HG02970 (cell line): ENCODE measurements around the gene MRPL49.

Experiments used
- ATAC-seq: cut with Tn5 transposase; IDR thresholded peaks from one replicate; pipeline ENCODE4 v1.9.1; 2021; ENCODE audit warnings: mild to moderate bottlenecking, moderate library complexity, moderate number of reproducible peaks; ENCODE audit not compliant: unreplicated experiment, low FRiP score

MRPL49 gene

DNA sequence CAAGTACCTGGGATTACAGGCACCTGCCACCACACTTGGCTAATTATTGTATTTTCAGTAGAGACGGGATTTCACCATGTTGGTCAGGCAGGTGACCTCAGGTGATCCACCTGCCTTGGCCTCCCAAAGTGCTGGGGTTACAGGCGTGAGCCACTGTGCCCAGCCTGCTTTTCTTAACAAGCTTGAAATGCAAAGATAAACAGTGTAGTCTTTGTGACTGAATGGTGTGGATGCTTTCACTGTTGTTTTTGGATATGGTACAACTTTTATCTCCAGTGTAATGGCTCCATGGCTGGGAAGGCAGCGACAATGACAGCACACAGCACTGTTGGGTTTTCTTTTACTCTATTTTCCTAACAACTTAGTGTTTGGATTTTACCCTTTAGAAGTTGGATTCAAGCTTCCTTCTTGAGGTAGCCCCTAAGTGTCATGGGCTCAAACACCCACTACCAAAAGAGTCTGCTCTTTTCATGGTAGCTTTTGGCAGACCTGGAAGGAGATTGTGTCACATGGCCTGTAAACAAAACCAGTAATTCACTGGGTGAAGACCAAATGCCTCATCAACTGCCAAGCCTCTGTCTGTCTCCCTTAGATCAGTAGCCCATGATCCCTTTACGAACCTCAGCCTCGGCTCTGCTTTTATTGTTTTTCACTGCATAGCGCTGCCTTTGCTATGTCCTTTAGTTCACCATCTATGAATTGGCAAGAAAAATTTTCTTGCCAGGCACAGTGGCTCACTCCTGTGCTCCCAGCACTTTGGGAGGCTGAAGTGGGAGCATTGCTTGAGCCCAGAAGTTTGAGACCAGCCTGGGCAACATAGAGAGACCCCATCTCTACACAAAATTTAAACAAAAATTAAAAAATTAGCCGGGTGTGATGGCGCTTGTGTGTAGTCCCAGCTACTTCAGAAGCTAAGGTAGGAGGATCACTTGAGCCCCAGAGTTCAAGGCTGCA is 19.7 kb upstream of the MRPL49 start:
- no peak for ATAC-seq

- ATAC-seq = no peak
Observed at GRCh38 chr11:65103476-65103875, 18.6 kb upstream of the MRPL49 start.

- ATAC-seq = no peak
Observed at GRCh38 chr11:65104628-65105027, 17.5 kb upstream of the MRPL49 start.

GRCh38 chr11:65107078-65107477 is 15.0 kb upstream of the MRPL49 start:
- ATAC-seq = no peak

- no peak for ATAC-seq
Observed at GRCh38 chr11:65107751-65108468, 14.2 kb upstream of the MRPL49 start.

DNA sequence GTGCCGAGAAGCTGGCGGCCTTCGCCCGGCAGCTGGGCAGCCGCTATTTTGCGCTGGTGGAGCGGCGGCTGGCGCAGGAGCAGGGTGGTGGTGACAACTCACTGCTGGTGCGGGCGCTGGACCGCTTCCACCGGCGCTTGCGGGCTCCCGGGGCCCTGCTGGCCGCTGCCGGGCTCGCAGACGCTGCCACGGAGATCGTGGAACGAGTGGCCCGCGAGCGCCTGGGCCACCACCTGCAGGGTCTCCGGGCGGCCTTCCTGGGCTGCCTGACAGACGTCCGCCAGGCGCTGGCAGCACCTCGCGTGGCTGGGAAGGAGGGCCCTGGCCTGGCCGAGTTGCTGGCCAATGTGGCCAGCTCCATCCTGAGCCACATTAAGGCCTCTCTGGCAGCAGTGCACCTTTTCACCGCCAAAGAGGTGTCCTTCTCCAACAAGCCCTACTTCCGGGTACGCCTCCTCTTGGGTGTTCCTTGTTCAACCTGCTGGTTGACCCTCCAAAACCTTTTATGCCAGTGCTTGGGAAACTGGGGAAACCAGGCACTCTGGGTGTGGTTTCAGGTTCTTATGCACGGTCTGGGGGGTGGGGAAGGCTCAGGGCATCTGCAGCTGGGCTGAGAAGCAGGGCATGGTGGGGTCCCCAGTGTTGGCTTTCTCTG is 13.5 kb upstream of the MRPL49 start:
- ATAC-seq = no peak

GRCh38 chr11:65109231-65110198 is 12.6 kb upstream of the MRPL49 start:
- no peak for ATAC-seq

DNA sequence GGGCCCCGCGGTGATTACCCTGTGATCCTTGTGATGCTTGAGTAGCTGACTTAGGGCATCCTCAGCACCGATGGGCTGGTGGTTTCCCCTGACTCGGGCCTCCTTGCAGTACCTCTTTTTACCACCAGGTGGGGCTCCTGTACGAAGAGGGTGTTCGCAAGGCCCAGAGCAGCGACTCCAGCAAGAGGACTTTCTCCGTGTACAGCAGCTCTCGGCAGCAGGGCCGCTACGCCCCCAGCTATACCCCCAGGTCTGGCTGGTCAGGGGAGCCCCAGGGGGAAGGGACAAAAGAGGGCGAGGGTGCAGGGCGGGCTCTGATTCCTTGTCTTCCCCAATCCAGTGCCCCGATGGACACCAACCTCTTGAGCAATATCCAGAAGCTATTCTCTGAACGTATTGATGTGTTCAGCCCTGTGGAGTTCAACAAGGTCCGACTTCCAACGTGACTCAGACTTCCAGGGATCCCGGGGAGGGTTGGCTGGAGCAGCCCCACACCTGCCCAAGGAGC is 11.7 kb upstream of the MRPL49 start:
- no peak for ATAC-seq

GRCh38 chr11:65111159-65111743 is 10.9 kb upstream of the MRPL49 start:
- no peak for ATAC-seq

DNA sequence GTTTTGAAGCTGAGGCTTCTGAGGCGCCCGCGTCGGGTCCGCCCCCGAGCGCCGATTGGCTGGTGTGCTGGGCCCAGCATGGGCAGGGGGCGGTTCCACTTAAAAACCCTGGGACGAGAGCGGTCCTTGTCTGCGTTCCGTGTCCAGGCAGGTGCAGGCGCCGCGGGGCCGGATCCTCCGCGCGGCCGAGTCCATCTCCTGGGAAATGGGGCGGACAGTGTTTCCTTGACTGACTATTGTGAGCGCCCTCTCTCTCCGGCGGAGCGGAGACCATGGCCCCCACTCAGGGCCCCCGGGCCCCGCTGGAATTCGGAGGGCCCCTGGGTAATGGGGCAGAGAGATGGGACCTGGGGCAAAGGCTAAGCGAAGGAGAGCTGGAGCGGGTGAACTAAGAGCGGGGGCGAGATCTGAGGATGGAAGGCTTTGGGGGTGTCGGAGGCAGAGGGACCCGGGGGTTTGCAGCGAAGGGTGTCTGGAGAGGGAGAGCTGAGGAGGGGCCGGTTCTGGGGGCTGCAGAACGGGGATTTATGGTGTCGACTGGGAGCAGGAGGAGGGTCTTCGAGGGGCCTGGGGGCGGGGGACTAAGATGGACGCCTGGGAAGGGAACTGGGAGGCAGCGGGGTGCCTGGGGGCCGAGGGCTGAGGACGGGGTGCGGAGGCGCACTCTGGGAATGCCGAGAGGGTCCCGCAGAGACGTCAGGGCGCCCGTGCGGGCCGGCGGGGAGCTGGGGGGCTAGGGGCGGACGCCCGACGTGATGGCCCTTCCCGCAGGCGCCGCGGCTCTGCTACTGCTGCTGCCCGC is 10.2 kb upstream of the MRPL49 start, which contains the start of gene TM7SF2:
TM7SF2 (plus strand) TSS at position 129 of the 802 bp plus-strand sequence; CDS start at position 273, 144 bp downstream.
- ATAC-seq = peak; percentile 63

DNA sequence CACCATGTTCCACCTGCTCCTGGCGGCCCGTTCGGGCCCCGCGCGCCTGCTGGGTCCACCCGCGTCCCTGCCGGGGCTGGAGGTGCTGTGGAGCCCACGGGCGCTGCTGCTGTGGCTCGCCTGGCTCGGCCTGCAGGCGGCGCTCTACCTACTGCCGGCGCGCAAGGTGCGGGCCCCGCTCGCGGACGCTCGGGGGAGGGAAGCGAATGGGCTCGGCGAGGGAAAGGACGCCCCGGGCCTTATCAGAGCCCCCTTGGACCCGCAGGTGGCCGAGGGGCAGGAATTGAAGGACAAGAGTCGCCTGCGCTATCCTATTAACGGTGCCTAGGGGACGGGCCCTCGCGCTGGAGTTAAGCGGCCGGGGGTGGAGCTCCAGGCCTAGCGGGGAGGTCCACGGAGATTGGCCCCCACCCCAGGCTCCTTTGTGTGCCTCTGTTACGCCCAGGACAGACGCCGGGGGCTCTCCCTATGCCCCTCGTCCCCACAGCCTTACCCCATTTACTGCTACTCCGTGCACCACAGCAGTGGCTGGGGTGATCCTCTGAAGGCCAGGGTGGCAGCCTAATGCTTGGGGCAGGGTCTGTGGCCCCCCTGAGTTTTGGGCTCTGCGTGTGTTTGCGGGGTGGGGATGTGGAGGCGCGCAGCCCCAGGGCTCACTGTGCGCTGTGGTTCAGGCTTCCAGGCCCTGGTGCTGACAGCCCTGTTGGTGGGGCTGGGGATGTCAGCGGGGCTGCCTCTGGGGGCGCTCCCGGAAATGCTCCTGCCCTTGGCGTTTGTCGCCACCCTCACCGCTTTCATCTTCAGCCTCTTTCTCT is 9.4 kb upstream of the MRPL49 start:
- no peak for ATAC-seq

DNA sequence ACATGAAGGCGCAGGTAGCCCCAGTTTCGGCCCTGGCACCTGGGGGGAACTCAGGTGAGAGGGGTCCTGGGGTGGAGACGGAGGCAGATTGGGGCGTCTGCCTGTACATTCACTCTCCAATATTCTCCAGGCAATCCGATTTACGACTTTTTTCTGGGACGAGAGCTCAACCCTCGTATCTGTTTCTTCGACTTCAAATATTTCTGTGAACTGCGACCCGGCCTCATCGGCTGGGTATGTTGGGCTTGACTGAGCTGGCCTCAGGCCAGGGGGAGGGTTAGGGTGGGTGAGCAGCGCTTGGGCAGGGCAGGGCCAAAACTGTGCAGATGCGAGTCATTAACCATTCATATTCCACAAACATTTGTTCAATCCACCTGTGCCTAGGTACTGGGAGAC is 8.8 kb upstream of the MRPL49 start:
- ATAC-seq = no peak

- no peak for ATAC-seq
Observed at GRCh38 chr11:65113839-65114238, 8.3 kb upstream of the MRPL49 start.

DNA sequence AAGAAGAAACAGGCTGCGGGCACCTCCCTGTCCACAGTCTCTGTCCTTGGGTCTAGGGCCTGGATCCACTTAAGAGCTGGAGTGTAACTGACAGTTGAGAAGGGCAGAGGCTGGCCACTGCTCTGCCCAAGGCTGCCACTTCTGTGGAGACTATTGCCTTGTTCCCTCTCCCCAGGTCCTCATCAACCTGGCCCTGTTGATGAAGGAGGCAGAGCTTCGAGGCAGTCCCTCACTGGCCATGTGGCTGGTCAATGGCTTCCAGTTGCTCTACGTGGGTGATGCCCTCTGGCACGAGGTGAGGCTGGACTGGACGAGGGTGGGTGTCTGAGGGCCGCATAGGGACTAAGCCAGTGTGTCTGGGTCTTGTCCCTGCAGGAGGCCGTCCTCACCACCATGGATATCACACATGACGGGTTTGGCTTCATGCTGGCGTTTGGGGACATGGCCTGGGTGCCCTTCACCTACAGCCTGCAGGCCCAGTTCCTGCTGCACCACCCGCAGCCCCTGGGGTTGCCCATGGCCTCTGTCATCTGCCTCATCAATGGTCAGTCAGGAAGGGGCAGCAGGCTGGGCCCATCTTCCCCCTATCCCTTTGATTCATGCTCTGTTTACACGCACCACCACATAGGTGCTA is 7.5 kb upstream of the MRPL49 start:
- no peak for ATAC-seq

GRCh38 chr11:65115361-65116082 is 6.6 kb upstream of the MRPL49 start:
- ATAC-seq = no peak

DNA sequence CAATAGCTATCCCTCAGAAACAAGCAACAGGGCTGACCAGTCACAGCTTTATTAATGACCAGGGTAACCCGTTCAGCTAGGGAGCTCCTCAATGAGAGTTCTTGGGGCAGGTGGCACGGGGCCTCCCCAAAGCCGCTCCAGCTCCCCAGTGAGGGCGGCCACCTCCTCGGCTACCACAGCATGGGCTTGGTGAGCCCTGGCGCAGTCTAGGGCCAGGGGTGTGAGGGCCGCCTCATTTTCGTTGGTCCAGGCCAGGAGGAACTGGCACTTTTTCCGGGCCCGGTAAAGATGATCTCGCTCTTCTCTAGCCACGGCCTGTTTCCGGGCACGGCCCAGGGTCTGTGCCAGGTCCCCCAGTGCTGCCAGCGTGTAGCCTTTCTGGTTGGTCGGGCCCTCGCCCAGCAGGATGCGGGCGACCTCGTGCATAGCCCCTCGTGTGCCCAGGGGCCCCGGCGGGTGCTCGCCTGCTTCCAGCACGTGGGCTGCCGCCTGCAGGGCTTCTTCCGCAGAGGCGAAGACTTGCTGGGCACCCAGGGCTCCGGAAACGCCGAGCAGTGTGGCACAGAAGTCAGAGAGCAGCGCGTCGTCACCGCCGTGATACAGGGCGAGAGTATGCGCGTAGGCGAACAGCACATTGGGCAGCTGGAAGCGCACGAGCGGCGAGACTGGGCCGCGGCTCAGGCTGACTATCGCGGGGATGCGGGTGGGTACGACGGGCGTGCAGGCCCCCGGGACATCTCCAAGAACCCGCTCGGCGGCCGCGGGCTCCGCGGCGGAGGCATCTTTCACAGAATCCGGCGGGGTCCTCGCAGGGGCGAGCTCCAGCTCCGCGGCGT is 5.5 kb upstream of the MRPL49 start:
- ATAC-seq = no peak
